Activated T-cell treated with anti-CD3 and anti-CD28 coated beads for 48 hours (primary cell): ENCODE measurements around the gene RESP18.

Experiments used
- DNase-seq: peaks from one replicate; pipeline ENCODE4 v3.0.0-alpha.2; 2020; ENCODE audit warnings: low read depth

The RESP18 gene

DNA sequence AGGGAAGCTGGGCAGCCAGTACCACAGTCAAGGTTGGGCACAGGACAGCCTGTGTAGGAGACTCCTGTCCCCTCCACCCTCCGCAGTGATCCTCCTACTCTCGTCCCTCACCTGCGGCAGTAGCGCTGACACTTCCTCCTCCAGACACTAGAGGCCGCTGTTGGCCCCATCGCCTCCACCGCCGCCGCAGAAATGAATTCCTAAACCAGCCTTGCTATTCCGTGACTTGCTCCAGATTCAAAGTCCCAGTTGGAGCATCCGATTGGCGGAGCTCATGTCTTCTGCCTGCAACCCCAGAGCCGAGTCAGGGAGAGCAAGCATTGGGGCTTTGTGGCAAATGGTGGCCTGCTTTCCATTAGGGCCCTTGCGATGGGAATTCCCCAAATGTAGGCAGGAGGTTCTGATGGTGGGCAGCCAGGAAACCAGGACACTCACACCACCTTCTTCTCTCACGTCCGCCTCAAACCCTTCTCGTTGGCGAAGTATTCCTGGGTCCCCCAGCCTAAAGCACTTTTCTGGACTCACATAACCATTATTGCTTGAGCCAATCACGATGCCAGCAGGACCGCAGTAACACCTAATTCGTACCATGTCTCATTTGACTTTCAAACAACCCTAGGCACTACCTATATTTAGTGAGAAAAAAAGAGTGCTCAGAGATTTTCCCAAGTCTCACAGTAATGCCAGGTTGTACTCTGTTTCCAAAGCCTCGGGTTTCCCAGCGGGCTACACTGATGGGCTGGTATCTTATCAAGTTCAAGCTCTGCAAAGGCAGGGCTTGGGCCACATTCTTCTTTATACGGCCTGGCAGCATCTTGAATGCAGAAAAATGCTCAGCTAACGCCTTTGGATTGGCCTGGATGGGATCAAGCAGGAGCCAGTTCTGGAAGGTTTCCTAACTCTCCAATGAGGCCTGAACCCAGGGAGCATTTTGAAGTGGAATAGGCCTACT, 54.6 kb downstream of the RESP18 start:
- peak; percentile 68 for DNase-seq
